Subcutaneous abdominal adipose tissue (tissue), 5 donors: Measurements from ENCODE around the gene ICAM4.

ENCODE experiments used
- H3K27ac ChIP-seq: one replicate; pipeline ENCODE4 v1.7.0; 2013; ENCODE audit warnings: low read depth, mild to moderate bottlenecking, inconsistent platforms, low read length, moderate library complexity
- H3K27me3 ChIP-seq, 5 donors: one replicate each; pipeline ENCODE4 v1.7.0; 2013; ENCODE audit warnings: low read length in 5 of 5, inconsistent platforms in 1 of 5; ENCODE audit not compliant: control insufficient read depth in 5 of 5, insufficient read depth in 4 of 5
- H3K36me3 ChIP-seq, 5 donors: one replicate each; pipeline ENCODE4 v1.7.0; 2013; ENCODE audit warnings: low read length in 5 of 5; ENCODE audit not compliant: control insufficient read depth in 5 of 5, insufficient read depth in 5 of 5
- H3K4me1 ChIP-seq, 5 donors: one replicate each; pipeline ENCODE4 v1.7.0; 2013; ENCODE audit warnings: low read length in 5 of 5, mild to moderate bottlenecking in 3 of 5, moderate library complexity in 1 of 5; ENCODE audit not compliant: control insufficient read depth in 5 of 5, insufficient read depth in 5 of 5
- H3K4me3 ChIP-seq, 5 donors: one replicate each; pipeline ENCODE4 v1.7.0; 2013; ENCODE audit warnings: low read length in 5 of 5, low read depth in 1 of 5
- H3K9ac ChIP-seq, 5 donors: one replicate each; pipeline ENCODE4 v1.7.0; 2013; ENCODE audit warnings: low read length in 5 of 5, mild to moderate bottlenecking in 4 of 5, moderate library complexity in 3 of 5
- H3K9me3 ChIP-seq, 5 donors: one replicate each; pipeline ENCODE4 v1.7.0; 2013; ENCODE audit warnings: low read length in 5 of 5; ENCODE audit not compliant: control insufficient read depth in 5 of 5
- donor health status: healthy.
- donor health status: healthy.
- donor health status: healthy.
- donor health status: healthy.
- donor health status: healthy.

Gene ICAM4

GRCh38 chr19:10317045-10317856, 30.5 kb downstream of the ICAM4 start:
- H3K9ac ChIP-seq: no peak overlapping the region
- H3K27me3 ChIP-seq: no peaks in the 10 kb centered on the region
- no peaks in the 10 kb centered on the region for H3K9me3 ChIP-seq
- peaks cover 0 to 54% (median 40%) of the 10 kb centered on the region in 5 donors for H3K36me3 ChIP-seq
- no peak overlapping the region for H3K27ac ChIP-seq
- peaks cover 2 to 12% (median 7%) of the 10 kb centered on the region in 5 donors for H3K4me1 ChIP-seq
- H3K4me3 ChIP-seq: no peak overlapping the region

- Histone ChIP-seq H3K27ac (no peak overlapping the region), H3K36me3 (peaks cover 0 to 61% (median 47%) of the 10 kb centered on the region in 5 donors), H3K9me3 (no peaks in the 10 kb centered on the region), H3K27me3 (no peaks in the 10 kb centered on the region), H3K9ac (no peak overlapping the region), H3K4me3 (no peak overlapping the region), H3K4me1 (peaks cover 2 to 12% (median 7%) of the 10 kb centered on the region in 5 donors)
Measured at GRCh38 chr19:10317857-10318462, 31.2 kb downstream of the ICAM4 start.

- H3K4me3 ChIP-seq: no peak overlapping the region
- no peaks in the 10 kb centered on the region for H3K9me3 ChIP-seq
- no peaks in the 10 kb centered on the region for H3K27me3 ChIP-seq
- H3K27ac ChIP-seq: no peak overlapping the region
- H3K9ac ChIP-seq: no peak overlapping the region
- peaks cover 0 to 70% (median 54%) of the 10 kb centered on the region in 5 donors for H3K36me3 ChIP-seq
- H3K4me1 ChIP-seq: peaks cover 2 to 12% (median 7%) of the 10 kb centered on the region in 5 donors
Measured at GRCh38 chr19:10318807-10319682, 32.3 kb downstream of the ICAM4 start.

- H3K36me3 ChIP-seq: peaks cover 0 to 84% (median 68%) of the 10 kb centered on the region in 5 donors
Measured at GRCh38 chr19:10320602-10321416, 34.1 kb downstream of the ICAM4 start.

GRCh38 chr19:10321417-10321797, 34.7 kb downstream of the ICAM4 start:
- peaks cover 0 to 89% (median 74%) of the 10 kb centered on the region in 5 donors for H3K36me3 ChIP-seq
- H3K4me3 ChIP-seq: no peak overlapping the region
- H3K27me3 ChIP-seq: no peaks in the 10 kb centered on the region
- H3K9me3 ChIP-seq: no peaks in the 10 kb centered on the region
- no peak overlapping the region for H3K9ac ChIP-seq
- H3K27ac ChIP-seq: no peak overlapping the region
- H3K4me1 ChIP-seq: no peaks in the 10 kb centered on the region

More at GRCh38 chr19:10320602-10321416, 34.1 kb downstream of the ICAM4 start:
- Histone ChIP-seq H3K4me1 (peaks cover 0 to 2% (median 0%) of the 10 kb centered on the region in 5 donors), H3K9ac (no peak overlapping the region), H3K4me3 (no peak overlapping the region), H3K27ac (no peak overlapping the region), H3K9me3 (no peaks in the 10 kb centered on the region), H3K27me3 (no peaks in the 10 kb centered on the region)

GRCh38 chr19:10321874-10322835, 35.4 kb downstream of the ICAM4 start:
- Histone ChIP-seq H3K36me3 (peaks cover 0 to 89% (median 76%) of the 10 kb centered on the region in 5 donors), H3K27me3 (no peaks in the 10 kb centered on the region), H3K9me3 (no peaks in the 10 kb centered on the region), H3K27ac (no peak overlapping the region), H3K4me3 (no peak overlapping the region), H3K4me1 (no peaks in the 10 kb centered on the region), H3K9ac (no peak overlapping the region)

GRCh38 chr19:10325732-10326131, 39.0 kb downstream of the ICAM4 start:
- H3K36me3 ChIP-seq: peaks cover 0 to 93% (median 83%) of the 10 kb centered on the region in 5 donors
- no peaks in the 10 kb centered on the region for H3K27me3 ChIP-seq
- no peak overlapping the region for H3K27ac ChIP-seq

GRCh38 chr19:10327793-10328192, 41.0 kb downstream of the ICAM4 start:
- no peaks in the 10 kb centered on the region for H3K27me3 ChIP-seq
- H3K27ac ChIP-seq: no peak overlapping the region
- peaks cover 3 to 12% (median 11%) of the 10 kb centered on the region in 5 donors for H3K4me1 ChIP-seq
- H3K4me3 ChIP-seq: no peak overlapping the region
- H3K9ac ChIP-seq: no peak overlapping the region
- H3K9me3 ChIP-seq: no peaks in the 10 kb centered on the region
- H3K36me3 ChIP-seq: peaks cover 0 to 72% (median 62%) of the 10 kb centered on the region in 5 donors

More at GRCh38 chr19:10325732-10326131, 39.0 kb downstream of the ICAM4 start:
- Histone ChIP-seq H3K9ac (no peak overlapping the region), H3K4me1 (no peaks in the 10 kb centered on the region), H3K4me3 (no peak overlapping the region), H3K9me3 (no peaks in the 10 kb centered on the region)
